ENCODE results near the gene EDARADD. TPM values are rescaled to one million over a fixed set of nuclear protein-coding genes. Genes with fewer than 3 reads are reported as not detected.

Gene EDARADD
- total and polyA plus RNA-seq, 2 of the 13 experiments (the other 11 are each of a cell fraction or from before 2014, with no cell fraction given) = 0.03 TPM; not detected in 1

DNA sequence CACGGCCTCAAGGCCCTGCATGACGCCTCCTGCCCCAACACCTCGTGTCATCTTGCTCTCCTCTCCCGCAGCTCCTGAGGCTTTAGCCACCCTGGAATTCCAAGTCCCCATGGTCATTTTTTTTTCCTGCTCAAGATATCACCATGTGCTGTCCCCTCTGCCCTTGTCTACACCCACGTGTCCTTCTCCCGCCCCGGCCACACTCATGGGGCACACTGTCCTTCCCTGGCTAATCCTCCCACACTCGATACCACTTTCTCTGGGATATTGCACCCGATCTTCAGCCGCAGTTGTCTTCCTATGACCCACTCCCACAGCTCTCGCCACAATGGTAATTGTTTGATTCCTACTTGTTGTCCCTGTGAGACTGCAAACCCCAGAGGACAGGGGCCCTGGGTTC, 100.0 kb downstream of the EDARADD start (continued):
- no peak for TF ChIP-seq PBX2 (CRISPR knock-in tag; IDR thresholded peaks at IDR 0.05)
- TF ChIP-seq, protein P1, sequence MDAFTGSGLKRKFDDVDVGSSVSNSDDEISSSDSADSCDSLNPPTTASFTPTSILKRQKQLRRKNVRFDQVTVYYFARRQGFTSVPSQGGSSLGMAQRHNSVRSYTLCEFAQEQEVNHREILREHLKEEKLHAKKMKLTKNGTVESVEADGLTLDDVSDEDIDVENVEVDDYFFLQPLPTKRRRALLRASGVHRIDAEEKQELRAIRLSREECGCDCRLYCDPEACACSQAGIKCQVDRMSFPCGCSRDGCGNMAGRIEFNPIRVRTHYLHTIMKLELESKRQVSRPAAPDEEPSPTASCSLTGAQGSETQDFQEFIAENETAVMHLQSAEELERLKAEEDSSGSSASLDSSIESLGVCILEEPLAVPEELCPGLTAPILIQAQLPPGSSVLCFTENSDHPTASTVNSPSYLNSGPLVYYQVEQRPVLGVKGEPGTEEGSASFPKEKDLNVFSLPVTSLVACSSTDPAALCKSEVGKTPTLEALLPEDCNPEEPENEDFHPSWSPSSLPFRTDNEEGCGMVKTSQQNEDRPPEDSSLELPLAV (CRISPR knock-in tag; conservative IDR thresholded peaks at IDR 0.05; ENCODE audit: low read depth) = no peak
- TF ChIP-seq, protein P2, sequence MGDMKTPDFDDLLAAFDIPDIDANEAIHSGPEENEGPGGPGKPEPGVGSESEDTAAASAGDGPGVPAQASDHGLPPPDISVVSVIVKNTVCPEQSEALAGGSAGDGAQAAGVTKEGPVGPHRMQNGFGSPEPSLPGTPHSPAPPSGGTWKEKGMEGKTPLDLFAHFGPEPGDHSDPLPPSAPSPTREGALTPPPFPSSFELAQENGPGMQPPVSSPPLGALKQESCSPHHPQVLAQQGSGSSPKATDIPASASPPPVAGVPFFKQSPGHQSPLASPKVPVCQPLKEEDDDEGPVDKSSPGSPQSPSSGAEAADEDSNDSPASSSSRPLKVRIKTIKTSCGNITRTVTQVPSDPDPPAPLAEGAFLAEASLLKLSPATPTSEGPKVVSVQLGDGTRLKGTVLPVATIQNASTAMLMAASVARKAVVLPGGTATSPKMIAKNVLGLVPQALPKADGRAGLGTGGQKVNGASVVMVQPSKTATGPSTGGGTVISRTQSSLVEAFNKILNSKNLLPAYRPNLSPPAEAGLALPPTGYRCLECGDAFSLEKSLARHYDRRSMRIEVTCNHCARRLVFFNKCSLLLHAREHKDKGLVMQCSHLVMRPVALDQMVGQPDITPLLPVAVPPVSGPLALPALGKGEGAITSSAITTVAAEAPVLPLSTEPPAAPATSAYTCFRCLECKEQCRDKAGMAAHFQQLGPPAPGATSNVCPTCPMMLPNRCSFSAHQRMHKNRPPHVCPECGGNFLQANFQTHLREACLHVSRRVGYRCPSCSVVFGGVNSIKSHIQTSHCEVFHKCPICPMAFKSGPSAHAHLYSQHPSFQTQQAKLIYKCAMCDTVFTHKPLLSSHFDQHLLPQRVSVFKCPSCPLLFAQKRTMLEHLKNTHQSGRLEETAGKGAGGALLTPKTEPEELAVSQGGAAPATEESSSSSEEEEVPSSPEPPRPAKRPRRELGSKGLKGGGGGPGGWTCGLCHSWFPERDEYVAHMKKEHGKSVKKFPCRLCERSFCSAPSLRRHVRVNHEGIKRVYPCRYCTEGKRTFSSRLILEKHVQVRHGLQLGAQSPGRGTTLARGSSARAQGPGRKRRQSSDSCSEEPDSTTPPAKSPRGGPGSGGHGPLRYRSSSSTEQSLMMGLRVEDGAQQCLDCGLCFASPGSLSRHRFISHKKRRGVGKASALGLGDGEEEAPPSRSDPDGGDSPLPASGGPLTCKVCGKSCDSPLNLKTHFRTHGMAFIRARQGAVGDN (CRISPR knock-in tag; IDR thresholded peaks at IDR 0.05) = peak; percentile 79
- TF ChIP-seq HOXA9 (CRISPR knock-in tag; IDR thresholded peaks at IDR 0.05; ENCODE audit: borderline replicate concordance) = no peak
- peak; percentile 48; the same call in 1 of the 2 replicates for TF ChIP-seq ZFP91 (CRISPR knock-in tag; IDR thresholded peaks at IDR 0.05; ENCODE audit: borderline replicate concordance)
- 0 out of 2 replicates have a peak, but pooled peaks have one; percentile 24 for TF ChIP-seq CSRNP1 (CRISPR knock-in tag; IDR thresholded peaks at IDR 0.05)
- TF ChIP-seq, protein P3, sequence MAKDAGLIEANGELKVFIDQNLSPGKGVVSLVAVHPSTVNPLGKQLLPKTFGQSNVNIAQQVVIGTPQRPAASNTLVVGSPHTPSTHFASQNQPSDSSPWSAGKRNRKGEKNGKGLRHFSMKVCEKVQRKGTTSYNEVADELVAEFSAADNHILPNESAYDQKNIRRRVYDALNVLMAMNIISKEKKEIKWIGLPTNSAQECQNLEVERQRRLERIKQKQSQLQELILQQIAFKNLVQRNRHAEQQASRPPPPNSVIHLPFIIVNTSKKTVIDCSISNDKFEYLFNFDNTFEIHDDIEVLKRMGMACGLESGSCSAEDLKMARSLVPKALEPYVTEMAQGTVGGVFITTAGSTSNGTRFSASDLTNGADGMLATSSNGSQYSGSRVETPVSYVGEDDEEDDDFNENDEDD (CRISPR knock-in tag; IDR thresholded peaks at IDR 0.05; ENCODE audit: borderline replicate concordance) = 0 out of 2 replicates have a peak, but pooled peaks have one; percentile 25
- no peak for TF ChIP-seq ZNF883 (CRISPR knock-in tag; IDR thresholded peaks at IDR 0.05; ENCODE audit: not compliant biosample characterization)
- peak; percentile 46; the same call in 1 of the 2 replicates for TF ChIP-seq ZC3H4 (CRISPR knock-in tag; IDR thresholded peaks at IDR 0.05; ENCODE audit: borderline replicate concordance)
- TF ChIP-seq, protein P4, sequence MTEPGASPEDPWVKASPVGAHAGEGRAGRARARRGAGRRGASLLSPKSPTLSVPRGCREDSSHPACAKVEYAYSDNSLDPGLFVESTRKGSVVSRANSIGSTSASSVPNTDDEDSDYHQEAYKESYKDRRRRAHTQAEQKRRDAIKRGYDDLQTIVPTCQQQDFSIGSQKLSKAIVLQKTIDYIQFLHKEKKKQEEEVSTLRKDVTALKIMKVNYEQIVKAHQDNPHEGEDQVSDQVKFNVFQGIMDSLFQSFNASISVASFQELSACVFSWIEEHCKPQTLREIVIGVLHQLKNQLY (CRISPR knock-in tag; IDR thresholded peaks at IDR 0.05) = no peak

Data from HepG2 (cell line).